Measurements from ENCODE around the gene JAG1.

GRCh38 chr20:10652660-10653261, 21.0 kb downstream of the JAG1 start:
- no peak for TF ChIP-seq CEBPB (IDR thresholded peaks at IDR 0.05)
- no peak for TF ChIP-seq CREB1 (IDR thresholded peaks at IDR 0.05; ENCODE audit: low read depth)
- no peak for TF ChIP-seq RAD21 (IDR thresholded peaks at IDR 0.05; ENCODE audit: low read depth)
- no peak for TF ChIP-seq MAX (IDR thresholded peaks at IDR 0.05)
- TF ChIP-seq NFIC (IDR thresholded peaks at IDR 0.05) = no peak
- TF ChIP-seq EP300 (IDR thresholded peaks at IDR 0.05; ENCODE audit: borderline replicate concordance) = no peak
- no peak for TF ChIP-seq TAF1 (IDR thresholded peaks at IDR 0.05; ENCODE audit: low read depth)
- TF ChIP-seq USF1 (IDR thresholded peaks at IDR 0.05) = no peak

Data from Ishikawa (cell line).